Astrocyte (in vitro differentiated cells and primary cell): ENCODE data around the gene AMFR. TPM values are rescaled to one million over a fixed set of nuclear protein-coding genes. Genes with fewer than 3 reads are reported as not detected.

Experiments
- DNase-seq: peaks from one replicate; pipeline ENCODE4 v3.0.0-alpha.2; 2010; ENCODE audit warnings: low read depth
- FAIRE-seq: peaks from 2 replicates; lab custom pipeline; 2011; peaks lifted over from hg19 to GRCh38; lab: Jason Lieb, UNC
- H2AFZ ChIP-seq: 2 replicates; pipeline ENCODE4 v1.6.0; 2012; ENCODE audit warnings: low read depth, low read length, inconsistent platforms
- H3K27ac ChIP-seq: 2 replicates; pipeline ENCODE4 v1.5.1; 2011; ENCODE audit warnings: low read depth, low read length, inconsistent platforms
- H3K27me3 ChIP-seq: 2 replicates; pipeline ENCODE4 v1.6.0; 2011; ENCODE audit warnings: low read length, inconsistent platforms; ENCODE audit not compliant: insufficient read depth
- H3K36me3 ChIP-seq: 2 replicates; pipeline ENCODE4 v1.5.1; 2011; ENCODE audit warnings: low read length, inconsistent platforms; ENCODE audit not compliant: insufficient read depth
- H3K4me1 ChIP-seq: 2 replicates; pipeline ENCODE4 v1.5.1; 2011; ENCODE audit warnings: low read length, inconsistent platforms; ENCODE audit not compliant: insufficient read depth
- H3K4me2 ChIP-seq: 2 replicates; pipeline ENCODE4 v1.6.0; 2012; ENCODE audit warnings: low read length, inconsistent platforms
- H3K4me3 ChIP-seq: 2 replicates; pipeline ENCODE4 v1.5.1; 2011; ENCODE audit warnings: low read depth, mild to moderate bottlenecking, low read length, inconsistent platforms; ENCODE audit not compliant: insufficient read depth
- H3K79me2 ChIP-seq: 2 replicates; pipeline ENCODE4 v1.6.0; 2012; ENCODE audit warnings: mild to moderate bottlenecking, low read length, inconsistent platforms; ENCODE audit not compliant: insufficient read depth
- H3K9ac ChIP-seq: 2 replicates; pipeline ENCODE4 v1.6.0; 2012; ENCODE audit warnings: mild to moderate bottlenecking, low read length, inconsistent platforms
- H3K9me3 ChIP-seq: 2 replicates; pipeline ENCODE4 v1.5.1; 2012; ENCODE audit warnings: low read depth, mild to moderate bottlenecking, low read length, inconsistent platforms; ENCODE audit not compliant: insufficient read depth
- H4K20me1 ChIP-seq: 2 replicates; pipeline ENCODE4 v1.6.0; 2012; ENCODE audit warnings: low read length, inconsistent platforms; ENCODE audit not compliant: insufficient read depth
- H3K27ac Mint-ChIP-seq: one replicate; pipeline ENCODE4 v1.8.0; 2021; ENCODE audit warnings: mild to moderate bottlenecking, mixed read lengths; ENCODE audit not compliant: unreplicated experiment
- H3K27me3 Mint-ChIP-seq: one replicate; pipeline ENCODE4 v1.8.0; 2021; ENCODE audit warnings: low read depth, mixed read lengths; ENCODE audit not compliant: unreplicated experiment
- H3K36me3 Mint-ChIP-seq: one replicate; pipeline ENCODE4 v1.8.0; 2021; ENCODE audit warnings: low read depth, mixed read lengths; ENCODE audit not compliant: unreplicated experiment
- H3K4me1 Mint-ChIP-seq: one replicate; pipeline ENCODE4 v1.8.0; 2021; ENCODE audit warnings: low read depth, mixed read lengths; ENCODE audit not compliant: unreplicated experiment
- H3K4me3 Mint-ChIP-seq: one replicate; pipeline ENCODE4 v1.8.0; 2021; ENCODE audit warnings: mild to moderate bottlenecking, moderate library complexity, mixed read lengths; ENCODE audit not compliant: unreplicated experiment
- H3K9me3 Mint-ChIP-seq: one replicate; pipeline ENCODE4 v1.8.0; 2021; ENCODE audit warnings: mild to moderate bottlenecking, mixed read lengths; ENCODE audit not compliant: unreplicated experiment
- EZH2 ChIP-seq: IDR thresholded peaks from 2 replicates; pipeline ENCODE4 v1.6.1; 2012; ENCODE audit warnings: mild to moderate bottlenecking, low read length, inconsistent platforms; ENCODE audit not compliant: insufficient read depth
- total RNA-seq: library from RNA; stranded (reverse); gene quantifications from 2 replicates; pipeline ENCODE4 v1.2.1, GENCODE V29; 2021
- TF ChIP-seq, protein P1 (sequence below): IDR thresholded peaks from 2 replicates; pipeline ENCODE4 v1.5.1; 2011; ENCODE audit warnings: low read depth, mild to moderate bottlenecking, inconsistent platforms, low read length, moderate library complexity; ENCODE audit not compliant: insufficient read depth

Gene AMFR
- total RNA-seq, 1 donor from 2014 or later = 86.2 TPM

DNA sequence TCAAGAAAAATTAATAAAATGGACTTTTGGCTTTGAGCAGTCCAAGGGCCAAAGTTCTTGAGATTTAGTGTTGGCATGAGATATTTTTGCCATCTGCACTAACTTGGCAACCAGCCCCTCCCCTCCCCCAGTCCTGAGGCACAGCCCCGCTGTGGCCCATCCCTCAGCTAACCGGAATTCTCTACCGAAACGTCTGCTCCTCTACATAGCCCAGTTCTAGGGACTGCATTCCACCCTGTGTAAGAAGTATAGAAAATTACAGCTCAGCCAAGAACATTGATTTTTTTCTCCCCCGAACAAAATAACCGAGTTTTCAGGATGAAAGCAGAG is 97.5 kb downstream of the AMFR start:
- Mint-ChIP-seq H3K27me3 (peaks cover 19% of the 10 kb centered on the region), H3K9me3 (no peaks in the 10 kb centered on the region), H3K36me3 (no peaks in the 10 kb centered on the region), H3K4me3 (no peak overlapping the region), H3K27ac (no peak overlapping the region), H3K4me1 (no peaks in the 10 kb centered on the region)
- TF ChIP-seq, protein P1, sequence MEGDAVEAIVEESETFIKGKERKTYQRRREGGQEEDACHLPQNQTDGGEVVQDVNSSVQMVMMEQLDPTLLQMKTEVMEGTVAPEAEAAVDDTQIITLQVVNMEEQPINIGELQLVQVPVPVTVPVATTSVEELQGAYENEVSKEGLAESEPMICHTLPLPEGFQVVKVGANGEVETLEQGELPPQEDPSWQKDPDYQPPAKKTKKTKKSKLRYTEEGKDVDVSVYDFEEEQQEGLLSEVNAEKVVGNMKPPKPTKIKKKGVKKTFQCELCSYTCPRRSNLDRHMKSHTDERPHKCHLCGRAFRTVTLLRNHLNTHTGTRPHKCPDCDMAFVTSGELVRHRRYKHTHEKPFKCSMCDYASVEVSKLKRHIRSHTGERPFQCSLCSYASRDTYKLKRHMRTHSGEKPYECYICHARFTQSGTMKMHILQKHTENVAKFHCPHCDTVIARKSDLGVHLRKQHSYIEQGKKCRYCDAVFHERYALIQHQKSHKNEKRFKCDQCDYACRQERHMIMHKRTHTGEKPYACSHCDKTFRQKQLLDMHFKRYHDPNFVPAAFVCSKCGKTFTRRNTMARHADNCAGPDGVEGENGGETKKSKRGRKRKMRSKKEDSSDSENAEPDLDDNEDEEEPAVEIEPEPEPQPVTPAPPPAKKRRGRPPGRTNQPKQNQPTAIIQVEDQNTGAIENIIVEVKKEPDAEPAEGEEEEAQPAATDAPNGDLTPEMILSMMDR = no peak
- TF ChIP-seq EZH2 = no peak
- Histone ChIP-seq H3K79me2 (no peaks in the 10 kb centered on the region), H3K4me1 (no peaks in the 10 kb centered on the region), H4K20me1 (no peaks in the 10 kb centered on the region), H3K36me3 (no peaks in the 10 kb centered on the region), H2AFZ (no peak overlapping the region), H3K4me2 (no peak overlapping the region), H3K9ac (no peak overlapping the region), H3K4me3 (no peak overlapping the region), H3K27ac (no peak overlapping the region), H3K27me3 (no peaks in the 10 kb centered on the region), H3K9me3 (no peaks in the 10 kb centered on the region)
- DNase-seq (no peak), FAIRE-seq (no peak)

- no peak overlapping the region for H3K27ac ChIP-seq
- Mint-ChIP-seq H3K27me3 (peaks cover 19% of the 10 kb centered on the region), H3K4me3 (no peak overlapping the region), H3K4me1 (no peaks in the 10 kb centered on the region), H3K9me3 (no peaks in the 10 kb centered on the region), H3K27ac (no peak overlapping the region), H3K36me3 (no peaks in the 10 kb centered on the region)
- no peaks in the 10 kb centered on the region for H3K4me1 ChIP-seq
- no peaks in the 10 kb centered on the region for H3K27me3 ChIP-seq
- no peaks in the 10 kb centered on the region for H3K79me2 ChIP-seq
- no peaks in the 10 kb centered on the region for H3K36me3 ChIP-seq
- FAIRE-seq = no peak
- TF ChIP-seq, protein P1 = no peak
- H4K20me1 ChIP-seq = no peaks in the 10 kb centered on the region
- H3K9ac ChIP-seq = no peak overlapping the region
- no peak overlapping the region for H3K4me3 ChIP-seq
- H2AFZ ChIP-seq = no peak overlapping the region
- no peaks in the 10 kb centered on the region for H3K9me3 ChIP-seq
- DNase-seq = no peak
- H3K4me2 ChIP-seq = no peak overlapping the region
These were observed 98.0 kb downstream of the AMFR start for GRCh38 chr16:56327071-56327928.

GRCh38 chr16:56325956-56326355 is 99.4 kb downstream of the AMFR start:
- DNase-seq (no peak), FAIRE-seq (no peak)
- no peaks in the 10 kb centered on the region for H3K79me2 ChIP-seq
- no peaks in the 10 kb centered on the region for H3K27me3 ChIP-seq
- Mint-ChIP-seq H3K27ac (no peak overlapping the region), H3K4me3 (no peak overlapping the region), H3K27me3 (peaks cover 18% of the 10 kb centered on the region), H3K4me1 (no peaks in the 10 kb centered on the region), H3K9me3 (no peaks in the 10 kb centered on the region), H3K36me3 (no peaks in the 10 kb centered on the region)
- H3K4me2 ChIP-seq = no peak overlapping the region
- no peak overlapping the region for H3K27ac ChIP-seq
- no peaks in the 10 kb centered on the region for H4K20me1 ChIP-seq
- no peak overlapping the region for H2AFZ ChIP-seq
- no peaks in the 10 kb centered on the region for H3K4me1 ChIP-seq
- H3K9ac ChIP-seq = no peak overlapping the region
- TF ChIP-seq EZH2 = no peak
- TF ChIP-seq, protein P1 = no peak
- no peaks in the 10 kb centered on the region for H3K9me3 ChIP-seq
- H3K36me3 ChIP-seq = no peaks in the 10 kb centered on the region
- no peak overlapping the region for H3K4me3 ChIP-seq
